Heart right ventricle (tissue), 16 donors: ENCODE measurements around the gene C12orf56. TPM values are rescaled to one million over a fixed set of nuclear protein-coding genes. Genes with fewer than 3 reads are reported as not detected.
"Not testable (repeated sequence)": the region's sequence is repeated elsewhere in the genome, so short reads cannot be mapped to it uniquely, and the experiment has no call there.

ENCODE experiments used
- ATAC-seq, 8 donors: fragments of 200-7000 bp; cut with Tn5 transposase; one replicate each; pipeline ENCODE4 v1.9.1; 2020; ENCODE audit warnings: mild to moderate bottlenecking in 8 of 8, moderate library complexity in 8 of 8, moderate number of reproducible peaks in 1 of 8
- DNase-seq, 2 donors: peaks; one replicate each; pipeline ENCODE4 v3.0.0-alpha.2; 2020
- H3K27ac ChIP-seq, 10 donors: fragments of 200-600 bp; sonication (generic) in 2 of 10; one replicate each; pipeline versions ENCODE4 v1.5.0 to v1.8.0; 2020 to 2022; ENCODE audit warnings: mild to moderate bottlenecking in 3 of 10
- H3K27me3 ChIP-seq, 7 donors: fragments of 200-600 bp; one replicate each; pipeline ENCODE4 v1.8.0; 2021 to 2022; ENCODE audit warnings: mild to moderate bottlenecking in 2 of 7
- H3K36me3 ChIP-seq, 9 donors: fragments of 200-600 bp; sonication (generic) in 1 of 9; one replicate each; pipeline versions ENCODE4 v1.5.0 to v1.8.0; 2020 to 2022; ENCODE audit warnings: mild to moderate bottlenecking in 2 of 9
- H3K4me1 ChIP-seq, 9 donors: fragments of 200-600 bp; sonication (generic) in 1 of 9; one replicate each; pipeline versions ENCODE4 v1.5.0 to v1.8.0; 2020 to 2022; ENCODE audit warnings: mild to moderate bottlenecking in 4 of 9
- H3K4me3 ChIP-seq, 10 donors: fragments of 200-600 bp; sonication (generic) in 2 of 10; one replicate each; pipeline versions ENCODE4 v1.5.0 to v1.8.0; 2020 to 2022; ENCODE audit warnings: mild to moderate bottlenecking in 7 of 10, moderate library complexity in 2 of 10
- H3K9me3 ChIP-seq, 11 donors: fragments of 200-600 bp in 10 of 11; sonication (generic) in 2 of 11; one replicate each; pipeline versions ENCODE4 v1.5.0 to v1.8.0; 2013 to 2022; ENCODE audit warnings: mild to moderate bottlenecking in 2 of 11, control low read depth in 1 of 11, moderate library complexity in 1 of 11
- CTCF ChIP-seq, 9 donors: fragments of 200-600 bp; sonication (generic) in 2 of 9; IDR thresholded peaks; one replicate each; pipeline versions ENCODE4 v1.5.0 to v1.8.0; 2021 to 2022; ENCODE audit warnings: antibody characterized with exemption in 9 of 9, mild to moderate bottlenecking in 5 of 9, moderate library complexity in 1 of 9
- WGBS, 2 donors: extraction: QIAGEN DNeasy Blood & Tissue Kit; methylation state at CpG; one replicate each; pipeline ENCODE4 v1.1.7; 2013; ENCODE audit warnings: inconsistent platforms in 1 of 2; 5-methylcytosine and 5-hydroxymethylcytosine counted together
- intact Hi-C, 10 donors: fragments of 100-400 bp; cut with DNase I; formaldehyde crosslinking; loops; one replicate each; pipeline versions ENCODE4 v1.11.1 to v1.14.2; 2022
- polyA plus RNA-seq, 2 donors: library from polyadenylated mRNA; stranded (reverse); fragments of 200-250 nt; gene quantifications; one replicate each; pipeline ENCODE4 v1.2.3, GENCODE V29; 2013
- total RNA-seq, 10 donors: library from RNA; stranded (reverse); fragmentation: NEBNext Ultra II Directional in 3 of 10; extraction: Animal tissue kit (Norgen Biotek cat#: 25700) in 3 of 10; gene quantifications; one replicate each; pipeline versions ENCODE4 v1.2.1 to v1.2.4, GENCODE V29; 2021 to 2023
- donor health status: Arrhythmogenic right ventricular cardiomyopathy.
- donor health status: ischemic (EF 13 %, LVEDD 7.1; RV severe dilation, severe dysfunction).
- donor health status: healthy with polysubstance abuse.
- donor health status: DM: no; HTN: yes; CAD: no.
- donor health status: DM: no; HTN: no; CAD: no.
- donor health status: ischemic (EF 25% LVEDD 6.9; RV normal size, moderate dysfunction).
- donor health status: ischemic (EF 25% LVEDD 5.7; RV mildly dilated, moderate dysfunction).
- donor health status: healthy.
- donor health status: DM: yes; HTN: yes; CAD: no.
- donor health status: Ischemic cardiomyopathy.
- donor health status: ischemic (EF 35%, LVEDD 5.7; RV mildly dilated, moderate dysfunction).
- donor health status: nonischemic (EF 11% LVEDD 7.7; RV severe dilation, severe dysfunction).
- donor health status: DM: yes; HTN: yes; CAD: no.
- donor health status: PGD.
- donor health status: ischemic (EF 29% LVEDD 5.4; RV normal size, mild dysfunction).
- donor health status: nonischemic (EF 23%, LVEDD 6.1; RV moderate dilation, normal function).

C12orf56 gene
- total and polyA plus RNA-seq, 12 donors: not detected

- Histone ChIP-seq H3K36me3 (no peaks in the 10 kb centered on the region), H3K9me3 (no peaks in the 10 kb centered on the region), H3K4me1 (peaks cover 0 to 11% (median 0%) of the 10 kb centered on the region in 9 donors), H3K27ac (no peak overlapping the region), H3K27me3 (no peaks in the 10 kb centered on the region), H3K4me3 (no peak overlapping the region)
- ATAC-seq: no peak
- DNase-seq: no peak
- 77 to 84% methylated on average over 4 of the region's 4 CpGs for WGBS, 2 donors
- intact Hi-C loops: no loop called here
- no peak for TF ChIP-seq CTCF (IDR thresholded peaks at IDR 0.05)
These were observed 67.6 kb downstream of the C12orf56 start for GRCh38 chr12:64323006-64323405.

GRCh38 chr12:64320611-64321010 is 69.9 kb downstream of the C12orf56 start:
- DNase-seq (no peak), ATAC-seq (no peak)
- no peaks in the 10 kb centered on the region for H3K9me3 ChIP-seq
- intact Hi-C loops: no loop called here
- WGBS, 2 donors: 36 to 55% methylated on average over 1 of the region's 1 CpG
- no peak for TF ChIP-seq CTCF (IDR thresholded peaks at IDR 0.05)
- H3K4me3 ChIP-seq: no peak overlapping the region
- no peak overlapping the region for H3K27ac ChIP-seq
- H3K36me3 ChIP-seq: no peaks in the 10 kb centered on the region
- no peaks in the 10 kb centered on the region for H3K27me3 ChIP-seq
- peaks cover 0 to 11% (median 0%) of the 10 kb centered on the region in 9 donors for H3K4me1 ChIP-seq

GRCh38 chr12:64319540-64320225 is 70.9 kb downstream of the C12orf56 start:
- DNase-seq, ATAC-seq, H3K27ac ChIP-seq, H3K4me3 ChIP-seq, H3K27me3 ChIP-seq, intact Hi-C loops, H3K9me3 ChIP-seq, H3K36me3 ChIP-seq: not testable (repeated sequence)
- H3K4me1 ChIP-seq: peaks cover 0 to 11% (median 0%) of the 10 kb centered on the region in 9 donors
- 94 to 96% methylated on average over 23 of the region's 23 CpGs for WGBS, 2 donors

GRCh38 chr12:64318605-64319004 is 72.0 kb downstream of the C12orf56 start:
- WGBS, 2 donors: 24 to 33% methylated on average over 3 of the region's 3 CpGs
- H3K27me3 ChIP-seq: no peaks in the 10 kb centered on the region
- TF ChIP-seq CTCF (IDR thresholded peaks at IDR 0.05): peak in 1 of 9 donors; percentile 22
- ATAC-seq (peak in 1 of 8 donors; percentile 37), DNase-seq (peak in 1 of 2 donors; percentile 4)
- intact Hi-C loops: no loop called here
- H3K9me3 ChIP-seq: no peaks in the 10 kb centered on the region
- H3K4me3 ChIP-seq: no peak overlapping the region
- peaks cover 0 to 11% (median 0%) of the 10 kb centered on the region in 9 donors for H3K4me1 ChIP-seq
- H3K27ac ChIP-seq: no peak overlapping the region
- H3K36me3 ChIP-seq: no peaks in the 10 kb centered on the region

- DNase-seq (no peak), ATAC-seq (no peak)
- no peak overlapping the region for H3K27ac ChIP-seq
- H3K27me3 ChIP-seq: no peaks in the 10 kb centered on the region
- 78 to 83% methylated on average over 4 of the region's 4 CpGs for WGBS, 2 donors
- H3K9me3 ChIP-seq: no peaks in the 10 kb centered on the region
- TF ChIP-seq CTCF (IDR thresholded peaks at IDR 0.05): no peak
- intact Hi-C loops: no loop called here
- H3K4me1 ChIP-seq: no peaks in the 10 kb centered on the region
- no peak overlapping the region for H3K4me3 ChIP-seq
- no peaks in the 10 kb centered on the region for H3K36me3 ChIP-seq
These were observed 78.7 kb downstream of the C12orf56 start for GRCh38 chr12:64311877-64312276.
